Lung (tissue), 16 donors: ENCODE results near the gene TREM2. TPM values are rescaled to one million over a fixed set of nuclear protein-coding genes. Genes with fewer than 3 reads are reported as not detected.

Source experiments
- ATAC-seq: fragments of 200-7000 bp; cut with Tn5 transposase; one replicate; pipeline ENCODE4 v1.9.1; 2020; ENCODE audit warnings: moderate number of reproducible peaks; ENCODE audit not compliant: insufficient read depth, low FRiP score
- DNase-seq, 3 donors: peaks; one replicate each; pipeline ENCODE4 v3.0.0-alpha.2; 2013 to 2017
- H3K27ac ChIP-seq, 2 donors: one replicate each; pipeline ENCODE4 v1.5.1; 2013; ENCODE audit warnings: mild to moderate bottlenecking in 2 of 2, moderate library complexity in 2 of 2, control low read depth in 1 of 2, inconsistent platforms in 1 of 2, low read depth in 1 of 2, low read length in 1 of 2
- H3K27me3 ChIP-seq, 3 donors: one replicate each; pipeline ENCODE4 v1.5.1; 2013; ENCODE audit warnings: low read length in 2 of 3; ENCODE audit not compliant: control insufficient read depth in 3 of 3, insufficient read depth in 3 of 3
- H3K36me3 ChIP-seq, 4 donors: one replicate each; pipeline ENCODE4 v1.5.1; 2013; ENCODE audit warnings: low read length in 4 of 4, mild to moderate bottlenecking in 1 of 4, moderate library complexity in 1 of 4; ENCODE audit not compliant: control insufficient read depth in 4 of 4, insufficient read depth in 4 of 4
- H3K4me1 ChIP-seq, 5 donors: one replicate each; pipeline ENCODE4 v1.5.1; 2013; ENCODE audit warnings: low read length in 5 of 5, mild to moderate bottlenecking in 2 of 5, moderate library complexity in 1 of 5; ENCODE audit not compliant: control insufficient read depth in 5 of 5, insufficient read depth in 5 of 5
- H3K4me3 ChIP-seq: one replicate; pipeline ENCODE4 v1.5.1; 2013; ENCODE audit warnings: mild to moderate bottlenecking, control low read depth, moderate library complexity
- H3K9ac ChIP-seq, 2 donors: one replicate each; pipeline ENCODE4 v1.5.1; 2013; ENCODE audit warnings: low read length in 2 of 2, control low read depth in 1 of 2; ENCODE audit not compliant: insufficient read depth in 1 of 2
- H3K9me3 ChIP-seq, 4 donors: one replicate each; pipeline ENCODE4 v1.5.1; 2013; ENCODE audit warnings: low read length in 3 of 4, mild to moderate bottlenecking in 1 of 4, moderate library complexity in 1 of 4; ENCODE audit not compliant: control insufficient read depth in 4 of 4, insufficient read depth in 3 of 4
- CTCF ChIP-seq: IDR thresholded peaks from 2 replicates; pipeline ENCODE4 v1.5.1; 2012; ENCODE audit warnings: mild to moderate bottlenecking; ENCODE audit errors: control extremely low read depth, extremely low read depth
- WGBS, 2 donors: extraction: QIAGEN DNeasy Blood & Tissue Kit; methylation state at CpG; one replicate each; pipeline ENCODE4 v1.1.7; 2013; 5-methylcytosine and 5-hydroxymethylcytosine counted together
- long read RNA-seq, 5 donors: transcript quantifications; one replicate each; lab custom pipeline, GENCODE V29; 2026
- polyA plus RNA-seq, 2 donors: library from polyadenylated mRNA; stranded (reverse); fragments of 200-250 nt; gene quantifications; one replicate each; pipeline ENCODE4 v1.2.1, GENCODE V29; 2013
- total RNA-seq, 2 donors: library from RNA; depleted of rRNA in 1 of 2; stranded (reverse); fragments of >200 nt in 1 of 2; gene quantifications; one replicate each; pipeline ENCODE4 v1.2.1, GENCODE V29; 2014 to 2021
- donor health status: control.
- donor health status: control.
- donor health status: Bipolar disorder and iron deficiency.
- donor health status: healthy.
- donor health status: DM: yes; HTN: yes; CAD: no.

Gene TREM2
- 10 to 100 TPM in 1 of 2 donors, 1 to 10 TPM in 1; 1.6 to 10.7 TPM for total RNA-seq
- polyA plus RNA-seq: 10 to 100 TPM in 1 of 2 donors, 1 to 10 TPM in 1; 7.4 to 48.0 TPM
- long read RNA-seq, donor 1: 0 reads
- long read RNA-seq, donor 2: 0 reads
- long read RNA-seq, donor 3: 0 reads
- long read RNA-seq, donor 4: 0 reads
- long read RNA-seq, donor 5: 0 reads

DNA sequence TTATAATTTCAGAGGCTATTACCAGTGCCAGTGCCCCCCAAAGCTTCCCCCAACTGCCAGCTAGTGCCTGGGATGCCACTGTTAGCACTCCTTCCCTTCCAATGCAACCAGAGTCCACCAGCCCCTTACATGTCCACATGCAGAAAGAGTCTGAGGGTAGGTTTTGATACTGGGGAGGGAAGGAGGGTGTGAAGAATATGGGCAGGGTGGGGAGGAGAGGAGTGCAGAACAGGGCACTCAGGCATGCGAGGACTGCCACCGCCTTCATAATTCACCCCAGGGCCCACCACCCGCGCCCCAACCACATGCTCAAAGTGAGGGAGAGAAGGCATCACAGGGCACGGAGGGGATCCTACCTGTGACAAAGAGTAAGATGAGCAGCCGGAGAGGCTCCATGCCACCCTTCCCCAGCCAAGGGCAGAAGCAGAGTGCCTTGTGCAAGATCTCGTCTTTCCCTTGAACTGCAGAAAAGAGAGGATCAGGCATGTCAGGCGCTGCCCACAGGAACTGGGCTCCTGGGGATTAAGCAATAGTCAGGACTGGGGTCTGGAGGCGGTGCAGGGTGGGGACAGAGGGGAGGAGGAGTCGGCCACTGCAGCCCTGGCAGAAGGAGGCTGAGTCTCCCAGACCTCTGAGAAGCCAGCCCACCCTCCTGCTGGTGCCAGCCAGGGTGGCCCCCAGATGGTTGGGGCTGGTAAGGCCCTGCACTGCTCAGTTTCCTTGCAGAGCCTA lies at the start of gene TREM2:
Gene TREM2 (minus strand): TSS at position 430 of the 732 bp plus-strand sequence. CDS start 34 bp downstream, at position 396.
- Histone ChIP-seq H3K9me3 (peaks cover 0 to 3% (median 0%) of the 10 kb centered on the region in 4 donors), H3K9ac (no peak within 1 kb of the TSS), H3K4me3 (no peak within 1 kb of the TSS), H3K27ac (no peak within 1 kb of the TSS), H3K27me3 (no peaks in the 10 kb centered on the region), H3K36me3 (no peaks in the 10 kb centered on the region), H3K4me1 (peaks cover 0 to 13% (median 6%) of the 10 kb centered on the region in 5 donors)
- ATAC-seq: no peak
- 56 to 71% methylated on average over 10 of the region's 10 CpGs for WGBS, 2 donors
- peak in 1 of 3 donors; percentile 8 for DNase-seq
- TF ChIP-seq CTCF: no peak

- no peaks in the 10 kb centered on the region for H3K36me3 ChIP-seq
- WGBS, 2 donors: 81 to 85% methylated on average over 5 of the region's 5 CpGs
- H3K4me3 ChIP-seq: no peak overlapping the region
- no peak overlapping the region for H3K27ac ChIP-seq
- H3K4me1 ChIP-seq: no peaks in the 10 kb centered on the region
- no peak overlapping the region for H3K9ac ChIP-seq
- no peaks in the 10 kb centered on the region for H3K27me3 ChIP-seq
- DNase-seq: no peak
- no peak for TF ChIP-seq CTCF
- peaks cover 0 to 12% (median 2%) of the 10 kb centered on the region in 4 donors for H3K9me3 ChIP-seq
- no peak for ATAC-seq
Measured at GRCh38 chr6:41209547-41210320, 46.8 kb upstream of the TREM2 start.

GRCh38 chr6:41208439-41209106 lies 45.7 kb upstream of the TREM2 start:
- ATAC-seq (no peak), DNase-seq (no peak)
- no peak overlapping the region for H3K9ac ChIP-seq
- H3K27me3 ChIP-seq: no peaks in the 10 kb centered on the region
- H3K27ac ChIP-seq: no peak overlapping the region
- no peaks in the 10 kb centered on the region for H3K4me1 ChIP-seq
- H3K4me3 ChIP-seq: no peak overlapping the region
- H3K9me3 ChIP-seq: peaks cover 0 to 10% (median 0%) of the 10 kb centered on the region in 4 donors
- 72 to 90% methylated on average over 7 of the region's 7 CpGs for WGBS, 2 donors
- TF ChIP-seq CTCF: no peak
- H3K36me3 ChIP-seq: no peaks in the 10 kb centered on the region
